Measurements from ENCODE around the gene ANKS4B. TPM values are rescaled to one million over a fixed set of nuclear protein-coding genes. Genes with fewer than 3 reads are reported as not detected.
A peak's percentile ranks its signal among the peaks of the same experiment; 100 is the strongest.

ANKS4B gene, protein sequence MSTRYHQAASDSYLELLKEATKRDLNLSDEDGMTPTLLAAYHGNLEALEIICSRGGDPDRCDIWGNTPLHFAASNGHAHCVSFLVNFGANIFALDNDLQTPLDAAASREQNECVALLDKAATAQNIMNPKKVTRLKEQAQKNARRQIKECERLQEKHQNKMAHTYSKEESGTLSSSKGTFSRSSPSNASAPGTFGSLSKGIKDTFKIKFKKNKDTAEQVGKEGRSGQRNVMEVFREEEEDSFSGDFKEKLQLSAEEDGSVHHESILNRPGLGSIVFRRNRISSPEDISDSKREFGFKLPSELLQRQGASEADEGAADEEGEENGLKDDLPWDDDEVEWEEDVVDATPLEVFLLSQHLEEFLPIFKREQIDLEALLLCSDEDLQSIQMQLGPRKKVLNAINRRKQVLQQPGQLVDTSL
- total RNA-seq (2021; fragmentation: NEBNext Ultra II Directional; extraction: Animal tissue kit (Norgen Biotek cat#: 25700)) (0.13 and 0.15 TPM in 2 replicates), polyA plus RNA-seq (2011; rRNA removed) (0.05 and 0.06 TPM in 2 replicates), polyA minus RNA-seq (2011; rRNA and poly(A)+ RNA removed) (0.13 and 0.27 TPM in 2 replicates)
- 0.05 TPM for polyA plus RNA-seq (2011; cell fraction: cytosol; rRNA removed)
- 0.06 TPM for polyA plus RNA-seq (2011; cell fraction: nucleus; rRNA removed)
- polyA plus RNA-seq (2012, experiment 1 of 2), result 0.06 to 0.12 TPM (median 0.11 TPM) in 4 replicates
- 0.03 TPM for polyA plus RNA-seq (2012, experiment 2 of 2)
- polyA plus RNA-seq (2013, experiment 1 of 2), result 0.06 TPM
- 0.04 TPM for polyA plus RNA-seq (2013, experiment 2 of 2)
- not detected for polyA minus RNA-seq (2011; cell fraction: cytosol; rRNA and poly(A)+ RNA removed)
- polyA minus RNA-seq (2011; cell fraction: nucleus; rRNA and poly(A)+ RNA removed), result not detected
- long read RNA-seq, experiment 1, result 0 reads
- long read RNA-seq, experiment 2, result 0 reads

DNA sequence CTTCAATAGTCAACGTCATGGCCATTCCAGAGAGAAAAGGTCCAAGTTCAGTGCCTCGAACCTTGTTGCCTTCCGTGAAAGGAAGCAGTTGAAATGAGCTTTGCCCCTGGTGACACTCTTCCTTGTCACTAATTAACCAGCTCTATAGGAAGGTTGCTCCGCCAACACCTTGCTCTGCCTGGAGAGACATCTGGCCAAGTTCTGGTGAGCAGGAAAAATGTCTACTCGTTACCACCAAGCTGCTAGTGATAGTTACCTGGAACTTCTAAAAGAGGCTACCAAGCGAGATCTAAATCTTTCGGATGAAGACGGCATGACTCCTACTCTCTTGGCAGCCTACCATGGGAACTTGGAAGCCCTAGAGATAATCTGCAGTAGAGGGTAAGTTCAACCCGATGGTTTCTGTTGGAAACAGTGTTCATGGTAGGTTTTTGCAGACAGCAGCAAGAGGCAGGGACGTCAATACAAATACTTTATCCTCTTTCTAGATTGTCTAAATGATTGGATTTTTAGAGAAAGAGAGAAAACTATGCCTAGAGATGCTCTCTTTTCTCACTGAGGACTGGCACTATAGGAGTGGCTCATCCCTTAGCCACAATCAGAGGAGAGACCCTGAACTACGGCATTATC, at the start of gene ANKS4B:
Gene ANKS4B, plus strand, starts transcription at position 179 of the 630 bp plus-strand sequence. Its CDS starts 39 bp downstream, at position 218.
- Histone ChIP-seq H3K18ac (ENCODE audit: extremely low read depth, low read length) (no peak within 1 kb of the TSS), H2BK12ac (ENCODE audit: low read depth, low read length) (no peak within 1 kb of the TSS), H3K4me1 (replicated peaks in 1 of 4; ENCODE audit: control insufficient read depth in 3 of 4, insufficient read depth in 4 of 4, low read length in 3 of 4) (no peaks in the 10 kb centered on the region), H3K14ac (ENCODE audit: insufficient read length) (no peak within 1 kb of the TSS), H2BK5ac (ENCODE audit: low read depth, low read length) (no peak within 1 kb of the TSS), H2BK20ac (ENCODE audit: low read length) (no peak within 1 kb of the TSS), H4K20me1 (replicated peaks in 1 of 2; ENCODE audit: control insufficient read depth in 1 of 2, insufficient read depth in 2 of 2, low read length in 2 of 2) (no peaks in the 10 kb centered on the region), H2AFZ (ENCODE audit: low read length) (0 out of 2 replicates have a peak within 1 kb of the TSS, but pooled peaks have one; percentile 12), H4K5ac (ENCODE audit: insufficient read length, low read depth, low read length) (no peak within 1 kb of the TSS), H3K4me2 (ENCODE audit: insufficient read depth in 1 of 2, low read depth in 2 of 2, low read length in 2 of 2) (no peak within 1 kb of the TSS), H3K9ac (replicated peaks in 1 of 4; ENCODE audit: extremely low read depth in 1 of 4, low read depth in 3 of 4, low read length in 3 of 4) (no peak within 1 kb of the TSS), H4K91ac (replicated peaks; ENCODE audit: insufficient read length, low read length) (no peak within 1 kb of the TSS), H4K8ac (ENCODE audit: extremely low read depth, insufficient read depth, low read length) (no peak within 1 kb of the TSS), H2AK5ac (ENCODE audit: low read depth, low read length) (no peak within 1 kb of the TSS), H3K79me1 (ENCODE audit: low read depth, low read length) (no peaks in the 10 kb centered on the region), H3K27me3 (replicated peaks in 1 of 4; ENCODE audit: control insufficient read depth in 3 of 4, extremely low read depth in 1 of 4, insufficient read depth in 3 of 4, low read length in 3 of 4) (no peaks in the 10 kb centered on the region), H3K36me3 (ENCODE audit: control insufficient read depth in 2 of 4, insufficient read depth in 4 of 4, low read length in 3 of 4) (no peaks in the 10 kb centered on the region), H3K9me3 (ENCODE audit: insufficient read depth in 2 of 2, low read depth in 1 of 2, low read length in 1 of 2) (no peaks in the 10 kb centered on the region), H2BK120ac (replicated peaks; ENCODE audit: low read depth, low read length) (no peak within 1 kb of the TSS), H3K79me2 (ENCODE audit: control insufficient read depth in 1 of 2, insufficient read depth in 2 of 2, low read length in 2 of 2) (no peaks in the 10 kb centered on the region), H3K4me3 (ENCODE audit: extremely low read depth in 1 of 4, insufficient read depth in 2 of 4, low read depth in 3 of 4, low read length in 4 of 4) (no peak within 1 kb of the TSS), H3K56ac (replicated peaks; ENCODE audit: insufficient read length, low read depth, low read length) (no peak within 1 kb of the TSS), H3K4ac (replicated peaks; ENCODE audit: insufficient read length, low read depth, low read length) (no peak within 1 kb of the TSS), H3K27ac (ENCODE audit: low read depth, low read length) (no peak within 1 kb of the TSS), H2BK15ac (ENCODE audit: low read length) (no peak within 1 kb of the TSS), H3K23ac (ENCODE audit: insufficient read length) (no peak within 1 kb of the TSS), H3K23me2 (ENCODE audit: low read depth, low read length) (no peaks in the 10 kb centered on the region)
- TF ChIP-seq, protein P1, sequence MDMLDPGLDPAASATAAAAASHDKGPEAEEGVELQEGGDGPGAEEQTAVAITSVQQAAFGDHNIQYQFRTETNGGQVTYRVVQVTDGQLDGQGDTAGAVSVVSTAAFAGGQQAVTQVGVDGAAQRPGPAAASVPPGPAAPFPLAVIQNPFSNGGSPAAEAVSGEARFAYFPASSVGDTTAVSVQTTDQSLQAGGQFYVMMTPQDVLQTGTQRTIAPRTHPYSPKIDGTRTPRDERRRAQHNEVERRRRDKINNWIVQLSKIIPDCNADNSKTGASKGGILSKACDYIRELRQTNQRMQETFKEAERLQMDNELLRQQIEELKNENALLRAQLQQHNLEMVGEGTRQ (IDR thresholded peaks at IDR 0.05; ENCODE audit: low read length), result no peak
- POLR2A ChIA-PET (ENCODE audit: partially characterized antibody), result no interaction called here
- WGBS, 2 experiments (ENCODE audit: extremely low coverage in 1 of 2, insufficient coverage in 1 of 2, insufficient read length in 1 of 2, insufficient replicate concordance in 2 of 2, low coverage in 1 of 2, low lambda C conversion rate in 2 of 2, missing lambda C conversion rate in 1 of 2), result 86% methylated on average over 11 of the region's 11 CpGs; no CpG with 5 or more reads in 1 of the 2 experiments
- DNase-seq (ENCODE audit: low read depth in 1 of 2, low spot score in 2 of 2) (peak in 1 of 2 experiments; percentile 10), FAIRE-seq (no peak)
- CTCF ChIA-PET (ENCODE audit: partially characterized antibody), result no interaction called here

Measured in H1 (cell line).